Cardiac fibroblast (primary cell): ENCODE results near the gene PLK2.

Source experiments
- DNase-seq, 2 donors: peaks; one replicate each; pipeline versions ENCODE4 v3.0.0 to v3.0.0-alpha.2; 2010; ENCODE audit warnings: low read depth in 2 of 2
- H3K4me3 ChIP-seq, 2 donors: replicated peaks in 1 of 2; 1 replicate in 1 of 2; 2 replicates in 1 of 2; pipeline ENCODE4 v1.5.1; 2011; ENCODE audit warnings: low read depth in 2 of 2, low read length in 2 of 2, mild to moderate bottlenecking in 2 of 2, moderate library complexity in 1 of 2
- CTCF ChIP-seq: IDR thresholded peaks from one replicate; pipeline ENCODE4 v1.5.1; 2011; ENCODE audit warnings: low read depth, mild to moderate bottlenecking, low read length, inconsistent platforms

Gene PLK2

GRCh38 chr5:58493141-58493540 is 33.3 kb upstream of the PLK2 start:
- no peak for DNase-seq
- TF ChIP-seq CTCF, result no peak
- H3K4me3 ChIP-seq, result no peak overlapping the region

GRCh38 chr5:58491216-58491892 is 31.5 kb upstream of the PLK2 start, which contains the start of gene GAPT:
Gene GAPT, plus strand, starts transcription at chr5:58491435. Its CDS starts 3,102 bp downstream, at chr5:58494537.
- no peak within 1 kb of the TSS for H3K4me3 ChIP-seq
- DNase-seq, result no peak
- no peak for TF ChIP-seq CTCF

GRCh38 chr5:58490402-58491050 is 30.6 kb upstream of the PLK2 start:
- H3K4me3 ChIP-seq, result no peak overlapping the region
- DNase-seq, result no peak
- no peak for TF ChIP-seq CTCF

GRCh38 chr5:58486290-58486689 is 26.4 kb upstream of the PLK2 start:
- TF ChIP-seq CTCF, result no peak
- no peak for DNase-seq
- no peak overlapping the region for H3K4me3 ChIP-seq

GRCh38 chr5:58484505-58484904 is 24.6 kb upstream of the PLK2 start:
- no peak overlapping the region for H3K4me3 ChIP-seq
- no peak for TF ChIP-seq CTCF
- DNase-seq, result no peak

GRCh38 chr5:58482536-58482935 is 22.6 kb upstream of the PLK2 start:
- no peak for TF ChIP-seq CTCF
- no peak overlapping the region for H3K4me3 ChIP-seq
- no peak for DNase-seq
